A673 (cell line): ENCODE data around the gene SPATA21. TPM values are rescaled to one million over a fixed set of nuclear protein-coding genes. Genes with fewer than 3 reads are reported as not detected.
A peak's percentile ranks its signal among the peaks of the same experiment; 100 is the strongest.

ENCODE experiments used
- BruUV-seq: library from RNA; stranded (reverse); fragments of 400-500 nt; replicated peaks from 2 replicates; lab custom pipeline; 2021; lab: Mats Ljungman, UMichigan
- CTCF ChIA-PET: fragments of 300-600 bp; sonication (Branson Sonifier 250); formaldehyde crosslinking; loops from one replicate; lab custom pipeline; 2022; ENCODE audit warnings: antibody characterized with exemption; lab: Charles Lee
- POLR2A ChIA-PET: fragments of 300-600 bp; sonication (Branson Sonifier 250); formaldehyde crosslinking; loops from one replicate; lab custom pipeline; 2022; ENCODE audit warnings: antibody characterized with exemption; ENCODE audit not compliant: low non-redundant PET; lab: Charles Lee
- DNase-seq: peaks from one replicate; pipeline ENCODE4 v3.0.0-alpha.2; 2015; ENCODE audit warnings: low spot score
- H3K27ac ChIP-seq: fragments of 200-600 bp; sonication (generic); 2 replicates; pipeline ENCODE4 v1.5.1; 2016; ENCODE audit warnings: mixed run types, low read depth, mild to moderate bottlenecking, mixed read lengths, antibody characterized with exemption, low read length; ENCODE audit not compliant: poor library complexity, severe bottlenecking
- H3K27me3 ChIP-seq: fragments of 200-600 bp; sonication (generic); replicated peaks from 2 replicates; pipeline ENCODE4 v1.6.1; 2017; ENCODE audit warnings: mixed run types, low read depth, mild to moderate bottlenecking, mixed read lengths, antibody characterized with exemption, low read length; ENCODE audit not compliant: insufficient read depth, poor library complexity
- H3K36me3 ChIP-seq: fragments of 200-600 bp; sonication (generic); 2 replicates; pipeline ENCODE4 v1.6.1; 2016; ENCODE audit warnings: mixed run types, mild to moderate bottlenecking, mixed read lengths, antibody characterized with exemption, low read length; ENCODE audit not compliant: insufficient read depth, poor library complexity, severe bottlenecking
- H3K4me1 ChIP-seq: fragments of 200-600 bp; sonication (generic); 2 replicates; pipeline ENCODE4 v1.6.1; 2017; ENCODE audit warnings: mixed run types, mild to moderate bottlenecking, mixed read lengths, antibody characterized with exemption, low read length; ENCODE audit not compliant: insufficient read depth, poor library complexity, severe bottlenecking
- H3K4me3 ChIP-seq: fragments of 200-600 bp; sonication (generic); 2 replicates; pipeline ENCODE4 v1.5.1; 2016; ENCODE audit warnings: low read depth, mixed run types, mild to moderate bottlenecking, mixed read lengths, low read length; ENCODE audit not compliant: poor library complexity, severe bottlenecking
- H3K9me3 ChIP-seq: fragments of 200-600 bp; sonication (generic); 2 replicates; pipeline ENCODE4 v1.6.1; 2016; ENCODE audit warnings: mixed run types, low read depth, mild to moderate bottlenecking, mixed read lengths, antibody characterized with exemption, low read length; ENCODE audit not compliant: poor library complexity, severe bottlenecking
- EZH2 ChIP-seq: fragments of 200-600 bp; sonication (generic); IDR thresholded peaks from 2 replicates; pipeline ENCODE4 v1.6.1; 2017; ENCODE audit warnings: borderline replicate concordance, low read depth, mild to moderate bottlenecking, mixed read lengths, antibody characterized with exemption, low read length; ENCODE audit not compliant: poor library complexity, severe bottlenecking
- intact Hi-C: fragments of 100-400 bp; cut with micrococcal nuclease; formaldehyde crosslinking; loops from one replicate; pipeline ENCODE4 v1.10.0; 2022; ENCODE audit not compliant: unreplicated experiment
- total RNA-seq: library from RNA; stranded (reverse); gene quantifications from 2 replicates; pipeline ENCODE4 v1.2.3, GENCODE V29; 2021
- TF ChIP-seq, protein P1 (sequence below): fragments of 300-800, 200-600 bp; sonication (generic); conservative IDR thresholded peaks from 2 replicates; pipeline ENCODE4 v1.5.1; 2017; ENCODE audit warnings: low read depth, mild to moderate bottlenecking, antibody characterized with exemption, low read length, moderate library complexity, mixed read lengths

SPATA21 gene
- total RNA-seq, 1 experiment from 2014 or later, result not detected

- intact Hi-C loops, result no loop called here
- Histone ChIP-seq H3K27ac (no peak overlapping the region), H3K4me3 (no peak overlapping the region), H3K27me3 (no peaks in the 10 kb centered on the region), H3K9me3 (no peaks in the 10 kb centered on the region), H3K36me3 (peaks cover 12% of the 10 kb centered on the region), H3K4me1 (peaks cover 8% of the 10 kb centered on the region)
- BruUV-seq, result no TSS peak
- CTCF ChIA-PET, result no interaction called here
- POLR2A ChIA-PET, result no interaction called here
- TF ChIP-seq, protein P1, sequence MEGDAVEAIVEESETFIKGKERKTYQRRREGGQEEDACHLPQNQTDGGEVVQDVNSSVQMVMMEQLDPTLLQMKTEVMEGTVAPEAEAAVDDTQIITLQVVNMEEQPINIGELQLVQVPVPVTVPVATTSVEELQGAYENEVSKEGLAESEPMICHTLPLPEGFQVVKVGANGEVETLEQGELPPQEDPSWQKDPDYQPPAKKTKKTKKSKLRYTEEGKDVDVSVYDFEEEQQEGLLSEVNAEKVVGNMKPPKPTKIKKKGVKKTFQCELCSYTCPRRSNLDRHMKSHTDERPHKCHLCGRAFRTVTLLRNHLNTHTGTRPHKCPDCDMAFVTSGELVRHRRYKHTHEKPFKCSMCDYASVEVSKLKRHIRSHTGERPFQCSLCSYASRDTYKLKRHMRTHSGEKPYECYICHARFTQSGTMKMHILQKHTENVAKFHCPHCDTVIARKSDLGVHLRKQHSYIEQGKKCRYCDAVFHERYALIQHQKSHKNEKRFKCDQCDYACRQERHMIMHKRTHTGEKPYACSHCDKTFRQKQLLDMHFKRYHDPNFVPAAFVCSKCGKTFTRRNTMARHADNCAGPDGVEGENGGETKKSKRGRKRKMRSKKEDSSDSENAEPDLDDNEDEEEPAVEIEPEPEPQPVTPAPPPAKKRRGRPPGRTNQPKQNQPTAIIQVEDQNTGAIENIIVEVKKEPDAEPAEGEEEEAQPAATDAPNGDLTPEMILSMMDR, result no peak
- no peak for TF ChIP-seq EZH2
- DNase-seq, result no peak
Observed at GRCh38 chr1:16442265-16442664, 5.0 kb upstream of the SPATA21 start.

GRCh38 chr1:16441282-16441665 is 4.0 kb upstream of the SPATA21 start:
- POLR2A ChIA-PET, result no interaction called here
- peaks cover 12% of the 10 kb centered on the region for H3K36me3 ChIP-seq
- no TSS peak for BruUV-seq

GRCh38 chr1:16440470-16441281 is 3.5 kb upstream of the SPATA21 start, which contains the start of gene NECAP2:
NECAP2 (plus strand) TSS chr1:16440724; CDS start chr1:16440762, 38 bp downstream.
- intact Hi-C loops, result no loop called here
- Histone ChIP-seq H3K36me3 (peaks cover 12% of the 10 kb centered on the region), H3K27ac (peak within 1 kb of the TSS; percentile 80), H3K27me3 (no peaks in the 10 kb centered on the region), H3K9me3 (no peaks in the 10 kb centered on the region), H3K4me1 (peaks cover 8% of the 10 kb centered on the region), H3K4me3 (peak within 1 kb of the TSS; percentile 93)
- CTCF ChIA-PET, result interaction anchor here (0.6 to 1.1 kb wide), 3 partner anchors 184 to 679 kb away, joined by 3 to 5 read pairs (median 4); no protein-coding TSS in a partner anchor
- DNase-seq, result peak; percentile 96
- POLR2A ChIA-PET, result no interaction called here
- no TSS peak for BruUV-seq
- TF ChIP-seq, protein P1, result peak; percentile 96
- no peak for TF ChIP-seq EZH2

More at GRCh38 chr1:16441282-16441665, 4.0 kb upstream of the SPATA21 start:
- Histone ChIP-seq H3K4me3 (peak overlapping the region; percentile 93), H3K4me1 (peaks cover 8% of the 10 kb centered on the region), H3K27me3 (no peaks in the 10 kb centered on the region), H3K27ac (peak overlapping the region; percentile 80), H3K9me3 (no peaks in the 10 kb centered on the region)
- CTCF ChIA-PET, result no interaction called here
- intact Hi-C loops, result no loop called here
- TF ChIP-seq, protein P1, result no peak
- TF ChIP-seq EZH2, result no peak
- no peak for DNase-seq
